Activated T-cell treated with anti-CD3 and anti-CD28 coated beads, Interleukin-2, amount 50 U/mL, for 48 hours (primary cell): ENCODE measurements around the gene HDAC2.
A peak's percentile ranks its signal among the peaks of the same experiment; 100 is the strongest.
"Not testable (repeated sequence)": the region's sequence is repeated elsewhere in the genome, so short reads cannot be mapped to it uniquely, and the experiment has no call there.

Experiments
- DNase-seq, 2 experiments: peaks; one replicate each; pipeline ENCODE4 v3.0.0-alpha.2; 2020

HDAC2 gene

GRCh38 chr6:113970805-113971676, at the start of gene HDAC2:
HDAC2 (minus strand) TSS chr6:113971148; CDS start chr6:113970908, 240 bp downstream.
- peak; percentile 89 to 91 for DNase-seq

DNA sequence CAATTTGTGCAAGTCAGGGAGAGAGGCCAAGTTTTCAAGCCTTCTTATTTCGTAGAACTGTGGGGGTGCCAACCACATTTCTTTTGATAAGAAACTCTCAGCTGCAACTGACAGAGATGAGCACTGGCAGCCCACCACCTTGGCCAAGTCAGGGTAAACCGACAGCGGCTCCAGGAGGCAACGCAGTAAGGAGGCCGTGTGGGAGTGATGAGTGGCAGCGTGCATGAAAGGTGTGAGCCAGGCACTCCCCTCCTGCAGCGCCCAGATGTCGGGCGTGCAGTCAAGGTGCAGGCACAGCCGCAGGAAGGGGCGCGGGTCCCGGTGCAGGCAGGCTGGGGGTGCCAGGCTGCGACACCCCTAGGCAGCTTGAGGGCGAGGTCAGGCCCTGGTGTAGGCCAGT, 49.2 kb upstream of the HDAC2 start:
- no peak for DNase-seq

DNA sequence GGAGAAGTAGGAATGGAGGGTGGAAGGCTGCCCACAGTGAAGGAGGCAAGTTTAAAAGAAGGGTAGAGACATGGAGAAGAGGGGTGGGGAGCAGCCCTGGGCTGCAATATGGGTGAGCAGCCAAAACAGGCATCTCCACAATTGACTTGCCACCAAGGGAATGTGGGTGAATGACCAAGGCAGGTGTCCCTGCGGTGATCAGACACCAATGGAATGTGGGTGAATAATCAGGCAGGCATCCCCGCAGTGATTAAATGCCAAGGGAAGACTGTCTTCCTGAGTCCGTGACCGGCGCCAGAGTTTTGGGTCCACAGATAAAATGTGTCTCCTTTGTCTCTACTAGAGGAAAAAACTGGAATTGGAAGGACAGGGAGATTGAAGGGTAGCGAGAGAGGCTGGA, 46.2 kb upstream of the HDAC2 start:
- not testable (repeated sequence) for DNase-seq

- DNase-seq: not testable (repeated sequence)
Observed at GRCh38 chr6:114014106-114014505, 43.2 kb upstream of the HDAC2 start.

- not testable (repeated sequence) for DNase-seq
Observed at GRCh38 chr6:114011486-114011885, 40.5 kb upstream of the HDAC2 start.

GRCh38 chr6:114010540-114010939, 39.6 kb upstream of the HDAC2 start:
- DNase-seq: no peak

DNA sequence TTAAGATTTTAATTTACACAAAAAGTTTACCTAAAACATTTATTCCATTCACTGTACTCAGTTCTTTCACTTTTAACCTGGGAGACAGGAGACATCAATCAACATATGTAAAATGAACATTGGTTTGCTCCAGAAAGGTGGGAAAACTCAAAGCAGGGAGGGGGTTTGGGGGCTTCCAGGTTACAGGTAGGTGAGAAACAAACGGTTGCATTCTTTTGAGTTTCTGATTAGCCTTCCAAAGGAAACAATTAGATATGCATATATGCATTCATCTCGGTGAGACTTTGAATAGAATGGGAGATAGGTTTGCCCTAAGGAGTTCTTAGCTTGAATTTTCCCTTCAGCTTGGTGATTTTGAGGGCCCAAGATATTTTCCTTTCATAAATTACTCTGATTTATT, 38.2 kb upstream of the HDAC2 start:
- DNase-seq: no peak

DNA sequence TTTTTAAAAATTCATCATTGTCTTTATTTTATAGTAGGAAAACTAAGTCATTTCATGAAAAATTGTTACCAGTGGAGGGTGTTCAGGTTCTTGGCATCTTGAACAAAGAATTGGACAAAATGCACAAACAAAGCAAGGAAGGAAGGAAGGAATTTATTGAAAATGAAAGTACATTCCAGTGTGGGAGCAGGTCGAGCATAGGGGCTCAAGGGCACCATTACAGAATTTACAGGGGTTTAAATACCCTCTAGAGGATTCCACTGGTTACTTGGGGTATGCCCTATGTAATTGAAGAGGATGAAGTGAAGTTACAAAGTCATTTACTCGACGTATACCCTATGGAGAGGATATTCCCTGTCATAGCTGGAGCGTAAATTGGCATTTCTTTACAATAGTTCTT, 37.4 kb upstream of the HDAC2 start:
- DNase-seq: no peak

- DNase-seq: peak in 1 of 2 experiments; percentile 16
Observed at GRCh38 chr6:114007516-114007915, 36.6 kb upstream of the HDAC2 start.

- DNase-seq: no peak
Observed at GRCh38 chr6:114001354-114001753, 30.4 kb upstream of the HDAC2 start.

DNA sequence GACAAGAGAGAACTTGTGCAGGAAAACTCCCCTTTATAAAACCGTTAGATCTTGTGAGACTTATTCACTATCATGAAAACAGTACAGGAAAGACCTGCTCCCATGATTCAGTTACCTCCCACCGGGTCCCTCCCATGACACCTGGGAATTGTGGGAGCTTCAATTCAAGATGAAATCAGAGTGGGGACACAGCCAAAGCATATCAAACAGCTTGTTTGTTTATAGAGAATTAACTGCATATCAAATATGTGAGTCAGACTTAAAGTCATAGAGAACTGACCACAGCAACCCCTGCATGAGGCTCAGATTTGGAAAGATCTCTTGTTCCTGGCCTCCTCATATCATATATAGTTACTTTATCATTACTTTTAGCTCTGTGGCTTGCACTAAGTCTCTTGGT, 29.1 kb upstream of the HDAC2 start:
- DNase-seq: no peak

- no peak for DNase-seq
Observed at GRCh38 chr6:113999284-113999683, 28.3 kb upstream of the HDAC2 start.

- no peak for DNase-seq
Observed at GRCh38 chr6:113998811-113999210, 27.9 kb upstream of the HDAC2 start.

DNA sequence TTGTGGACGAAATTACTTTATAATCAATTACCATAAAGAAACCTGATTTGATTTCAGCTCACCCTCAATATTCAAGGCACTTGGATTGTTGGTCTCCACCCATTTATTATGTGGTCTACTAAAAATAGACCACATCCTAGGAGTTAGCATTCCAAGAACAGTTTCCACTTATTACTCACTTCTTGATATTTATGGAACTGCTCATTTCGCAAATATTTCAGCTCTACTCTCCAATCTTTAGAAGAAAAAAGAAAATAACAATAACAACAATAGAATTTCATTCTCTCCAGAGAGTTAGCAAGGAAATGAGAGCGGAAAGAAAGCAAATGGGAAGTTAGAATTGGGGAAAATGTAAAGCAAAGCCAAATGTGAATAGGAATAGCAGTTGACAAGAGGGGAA, 26.2 kb upstream of the HDAC2 start:
- DNase-seq: no peak

GRCh38 chr6:113995634-113996033, 24.7 kb upstream of the HDAC2 start:
- DNase-seq: no peak

DNA sequence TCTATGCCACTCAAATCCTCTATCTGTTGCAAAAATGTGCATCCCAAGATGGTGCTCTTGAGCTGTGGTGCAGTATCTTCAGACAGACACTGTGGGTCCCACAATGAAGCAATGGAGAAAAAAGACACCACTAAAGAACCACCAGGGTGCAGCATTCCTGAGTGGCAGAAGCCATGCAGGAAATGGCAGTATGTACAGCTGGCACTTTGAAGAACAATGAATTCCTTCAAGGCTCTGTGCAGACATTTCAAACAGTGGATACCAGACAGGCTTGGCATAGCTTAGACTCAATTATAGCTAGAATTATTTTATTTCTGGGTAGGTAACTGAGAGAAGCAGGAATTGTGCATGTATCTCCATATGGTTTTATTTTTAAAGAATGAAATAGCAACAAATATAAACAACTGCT, 24.0 kb upstream of the HDAC2 start:
- DNase-seq: peak in 1 of 2 experiments; percentile 19

- DNase-seq: no peak
Observed at GRCh38 chr6:113989675-113990074, 18.7 kb upstream of the HDAC2 start.

DNA sequence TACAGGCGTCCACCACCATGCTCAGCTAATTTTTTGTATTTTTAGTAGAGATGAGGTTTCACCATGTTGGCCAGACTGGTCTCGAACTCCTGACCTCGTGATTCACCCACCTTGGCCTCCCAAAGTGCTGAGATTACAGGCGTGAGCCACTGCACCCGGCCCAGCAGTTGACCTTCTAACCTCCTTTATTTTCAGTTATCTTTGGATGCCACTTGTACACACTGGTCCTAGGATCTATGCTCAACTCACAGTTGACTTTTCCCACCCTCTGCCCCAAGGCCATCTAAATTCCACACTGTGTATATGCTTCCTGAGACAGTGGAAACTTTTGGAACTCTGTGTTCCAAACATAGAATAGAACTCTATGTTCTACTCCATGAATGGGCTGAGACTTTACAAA, 11.7 kb upstream of the HDAC2 start:
- not testable (repeated sequence) for DNase-seq

DNA sequence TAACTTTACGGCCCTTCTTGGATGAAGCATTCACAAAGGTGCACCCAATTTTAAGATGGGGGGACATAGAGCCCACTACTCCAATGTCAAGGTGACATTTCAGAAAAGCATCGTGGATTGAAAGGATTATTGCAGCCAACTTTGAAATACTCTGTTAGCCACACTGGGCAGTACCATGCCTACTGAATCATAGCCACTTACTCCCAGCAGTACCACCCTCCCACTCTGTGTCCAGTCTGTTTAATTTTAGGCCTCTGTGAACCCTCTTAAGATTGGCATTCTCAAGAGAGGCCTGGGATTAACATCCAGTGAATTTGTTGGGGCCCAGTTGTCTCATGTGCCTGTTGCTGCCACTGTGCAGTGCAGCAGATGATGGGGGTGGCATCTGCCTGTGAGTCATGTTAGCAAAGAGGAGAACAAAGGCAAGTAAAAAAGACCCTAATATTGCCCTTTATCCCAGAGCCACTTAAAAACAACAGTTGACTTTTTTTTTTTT, 11.2 kb upstream of the HDAC2 start:
- no peak for DNase-seq

- DNase-seq: no peak
Observed at GRCh38 chr6:113980937-113981554, 10.1 kb upstream of the HDAC2 start.

DNA sequence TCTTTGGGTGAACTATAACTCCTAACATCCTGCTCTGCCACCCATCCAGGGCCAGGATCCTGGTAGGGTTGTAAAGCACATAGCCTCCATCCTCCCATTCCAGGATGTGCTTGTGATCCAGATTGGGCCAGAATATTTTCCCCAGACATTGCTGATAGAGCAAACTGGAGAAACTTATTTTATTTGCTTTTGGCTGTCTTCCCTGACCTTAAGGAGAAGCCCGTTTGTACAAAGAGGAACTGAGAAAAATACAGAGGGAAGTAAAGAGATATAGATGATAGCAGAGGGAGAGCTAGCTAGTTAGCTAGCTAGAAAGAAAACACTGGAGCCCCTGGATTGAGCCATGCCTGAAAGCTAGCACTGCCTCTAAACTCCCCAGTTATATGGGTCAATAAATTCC, 9.0 kb upstream of the HDAC2 start:
- no peak for DNase-seq

DNA sequence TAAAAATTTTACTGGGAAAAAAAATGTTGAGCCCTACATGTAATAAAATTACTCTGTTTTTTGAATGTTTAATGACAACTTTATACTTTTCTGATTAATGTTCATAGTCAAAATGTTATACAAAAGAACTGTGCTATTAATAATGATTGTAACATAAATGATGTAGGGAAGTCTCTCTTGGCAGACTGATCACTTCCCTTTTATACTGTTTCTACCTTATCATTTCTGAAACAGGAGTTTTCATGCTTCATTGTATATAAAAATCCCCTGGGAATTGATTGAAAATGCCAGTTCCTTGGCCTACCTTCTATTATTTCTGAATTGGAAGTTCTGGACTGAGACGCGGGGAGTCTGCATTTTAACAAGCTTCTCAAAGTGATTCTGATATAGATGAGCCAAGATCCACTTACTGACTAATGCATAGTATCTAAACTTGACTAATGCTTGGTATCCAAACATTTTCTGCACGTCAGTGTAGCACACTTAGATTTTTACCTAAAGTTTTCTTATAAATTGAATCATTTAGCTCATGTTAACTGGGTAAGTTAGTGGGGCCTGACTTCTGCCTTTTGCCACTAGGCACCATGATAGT, 7.2 kb upstream of the HDAC2 start:
- DNase-seq: no peak

- no peak for DNase-seq
Observed at GRCh38 chr6:113976806-113977205, 5.9 kb upstream of the HDAC2 start.

DNA sequence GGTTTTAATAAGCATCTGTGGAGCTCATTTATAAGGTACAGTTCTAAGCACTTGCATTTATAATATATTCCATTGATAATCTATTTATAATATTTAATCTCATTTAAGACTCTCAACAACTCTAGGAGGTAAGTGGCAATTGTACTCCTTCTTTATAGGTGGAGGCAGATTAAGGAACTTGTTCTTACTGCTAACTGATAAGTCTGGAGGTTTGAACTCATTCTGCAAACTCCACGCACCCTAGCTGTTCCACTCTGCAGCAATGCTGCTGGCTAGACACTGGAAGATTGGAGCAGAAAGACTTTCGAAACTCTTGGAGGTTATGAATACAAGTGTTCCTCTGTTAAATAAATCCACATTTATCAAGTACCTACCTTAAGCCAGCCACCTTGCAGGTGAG, 793 bp upstream of the HDAC2 start:
- peak in 1 of 2 experiments; percentile 23 for DNase-seq
